DMS53 treated with DMSO at 0.1 percent for 48 hours (cell line): Measurements from ENCODE around the gene SORCS3.

ENCODE experiments used
- DNase-seq: peaks from one replicate; lab custom pipeline; 2025; ENCODE audit not compliant: unreplicated experiment; lab: John Stamatoyannopoulos, UW

Gene SORCS3

GRCh38 chr10:104643303-104643663, 2.2 kb downstream of the SORCS3 start:
- no peak for DNase-seq

- no peak for DNase-seq
Observed at GRCh38 chr10:104646146-104646545, 5.1 kb downstream of the SORCS3 start.

GRCh38 chr10:104648421-104648820, 7.3 kb downstream of the SORCS3 start:
- DNase-seq, result no peak

- no peak for DNase-seq
Observed at GRCh38 chr10:104650072-104650471, 9.0 kb downstream of the SORCS3 start.

- DNase-seq, result no peak
Observed at GRCh38 chr10:104650635-104651331, 9.7 kb downstream of the SORCS3 start.

- DNase-seq, result no peak
Observed at GRCh38 chr10:104657036-104657435, 15.9 kb downstream of the SORCS3 start.

- no peak for DNase-seq
Observed at GRCh38 chr10:104657457-104657856, 16.4 kb downstream of the SORCS3 start.

- DNase-seq, result no peak
Observed at GRCh38 chr10:104658067-104658466, 17.0 kb downstream of the SORCS3 start.

- no peak for DNase-seq
Observed at GRCh38 chr10:104659809-104660208, 18.7 kb downstream of the SORCS3 start.

- no peak for DNase-seq
Observed at GRCh38 chr10:104663076-104663475, 22.0 kb downstream of the SORCS3 start.

GRCh38 chr10:104663563-104663962, 22.5 kb downstream of the SORCS3 start:
- no peak for DNase-seq

- no peak for DNase-seq
Observed at GRCh38 chr10:104664205-104664604, 23.1 kb downstream of the SORCS3 start.

- no peak for DNase-seq
Observed at GRCh38 chr10:104665174-104665573, 24.1 kb downstream of the SORCS3 start.

GRCh38 chr10:104666106-104666505, 25.0 kb downstream of the SORCS3 start:
- no peak for DNase-seq

GRCh38 chr10:104676874-104677273, 35.8 kb downstream of the SORCS3 start:
- DNase-seq, result no peak

GRCh38 chr10:104678658-104679057, 37.6 kb downstream of the SORCS3 start:
- no peak for DNase-seq

- DNase-seq, result no peak
Observed at GRCh38 chr10:104680467-104681401, 39.6 kb downstream of the SORCS3 start.

GRCh38 chr10:104681485-104681884, 40.4 kb downstream of the SORCS3 start:
- no peak for DNase-seq

- DNase-seq, result no peak
Observed at GRCh38 chr10:104683567-104683966, 42.5 kb downstream of the SORCS3 start.

GRCh38 chr10:104686829-104687228, 45.7 kb downstream of the SORCS3 start:
- DNase-seq, result no peak

GRCh38 chr10:104688251-104689042, 47.4 kb downstream of the SORCS3 start:
- no peak for DNase-seq
